ENCODE data around the gene TTC39C. TPM values are rescaled to one million over a fixed set of nuclear protein-coding genes. Genes with fewer than 3 reads are reported as not detected.

TTC39C gene
- 5.3 and 5.6 TPM in 2 replicates for total RNA-seq

DNA sequence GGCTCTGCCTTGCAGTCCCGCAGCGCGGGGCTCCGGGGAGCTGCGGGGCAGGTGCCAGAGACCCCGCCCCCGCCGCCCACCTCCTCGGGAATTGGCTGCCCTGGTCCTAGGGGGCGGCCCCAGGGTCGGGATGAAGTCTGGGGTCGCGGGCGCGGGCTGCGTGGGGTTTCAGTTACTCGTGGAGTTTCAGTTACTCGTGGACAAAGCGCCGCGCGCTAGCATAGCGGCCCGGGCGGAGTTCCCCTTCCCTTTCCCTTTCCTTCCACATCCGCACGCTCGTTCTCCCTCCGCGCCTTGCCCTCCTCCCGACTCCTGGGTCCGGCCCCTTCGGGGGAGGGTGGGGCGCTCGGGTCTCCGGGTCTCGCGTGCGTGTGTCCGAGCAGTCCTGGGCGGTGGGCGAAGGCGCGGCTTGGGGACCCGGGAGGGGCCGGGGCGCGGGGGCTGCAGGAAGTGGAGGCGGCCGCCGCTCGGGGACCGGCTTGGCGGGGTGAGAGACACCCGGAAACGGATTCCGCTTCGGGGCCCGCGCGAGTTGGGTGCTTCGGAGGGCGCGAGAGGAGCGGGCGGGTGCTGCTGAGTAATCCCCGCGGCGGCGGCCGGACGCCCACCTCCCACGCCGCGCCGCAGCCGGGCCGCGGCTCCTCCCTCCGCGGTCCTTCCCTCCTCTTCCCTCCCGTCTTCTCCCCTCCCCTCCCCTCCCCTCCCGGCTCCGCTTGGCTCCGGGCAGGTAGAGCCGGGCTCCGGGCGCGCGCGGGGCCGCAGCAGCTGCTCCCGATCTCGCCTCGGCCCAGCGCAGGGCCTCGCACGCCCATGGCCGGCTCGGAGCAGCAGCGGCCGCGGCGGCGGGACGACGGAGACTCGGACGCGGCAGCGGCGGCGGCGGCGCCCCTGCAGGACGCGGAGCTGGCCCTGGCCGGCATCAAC, at the start of gene TTC39C:
TTC39C (plus strand) TSS at position 693 of the 924 bp plus-strand sequence; CDS start at position 811, 118 bp downstream.

DNA sequence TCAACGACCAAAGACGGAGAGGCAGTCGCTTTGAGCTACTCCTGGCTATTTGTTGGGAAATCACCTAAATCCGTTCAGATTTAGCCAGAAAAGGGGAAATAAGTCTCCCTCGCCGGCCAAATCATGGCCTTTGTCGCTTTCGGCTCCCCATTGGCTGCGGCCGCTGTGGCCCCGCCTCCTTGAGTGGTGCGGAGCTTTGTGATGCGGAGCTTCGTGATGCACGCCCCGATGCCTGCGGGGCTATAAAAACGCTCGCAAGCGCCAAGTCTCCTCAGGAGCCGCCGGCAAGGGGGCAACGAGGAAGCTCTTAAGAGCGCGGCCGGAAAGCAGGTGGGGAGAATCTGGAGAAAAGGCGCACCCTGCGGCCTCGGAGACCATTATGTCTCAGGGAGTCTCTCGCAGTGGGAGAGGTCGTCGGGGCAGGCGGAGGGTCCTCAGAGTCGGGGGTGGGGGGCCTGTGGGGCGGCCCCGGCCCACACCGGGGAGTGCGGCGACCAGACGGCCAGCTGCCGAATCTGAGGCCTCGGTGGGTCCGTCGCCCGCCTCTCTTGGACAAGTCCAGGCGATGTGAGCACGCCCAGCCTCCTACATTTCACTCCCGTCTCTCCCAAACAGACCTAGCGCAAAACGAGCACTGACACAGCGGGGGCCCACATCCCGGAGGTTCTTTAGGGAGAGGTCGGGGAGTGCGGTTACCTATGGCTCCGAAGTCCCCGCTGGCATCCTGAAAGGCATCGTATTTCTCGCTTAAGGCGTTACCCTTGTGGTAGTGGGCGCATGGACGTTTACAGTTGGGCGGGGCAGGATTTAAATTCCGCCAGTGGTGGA, 124.4 kb downstream of the TTC39C start, which contains the start of gene CABYR:
CABYR (plus strand) TSS at position 274 of the 828 bp plus-strand sequence. CDS start 4,053 bp downstream, outside the sequence.

Small RNA genes lying within 50 kb of the gene (small RNA-seq; reads per million reads assigned to genes)
- not detected for gene RF00017
- gene RNA5SP452: not detected
- not detected for gene RNU5A-6P

Other genes starting within 250 kb of the TTC39C start
- 1.6 and 4.1 TPM in 2 replicates for gene CABYR, start 124.3 kb downstream of the TTC39C start, total RNA-seq